Muscle layer of duodenum (tissue), 2 donors: ENCODE data around the gene GLRX.
"Not testable (repeated sequence)": the region's sequence is repeated elsewhere in the genome, so short reads cannot be mapped to it uniquely, and the experiment has no call there.

Experiments used
- H3K27ac ChIP-seq: one replicate; pipeline ENCODE4 v1.7.0; 2013; ENCODE audit warnings: mild to moderate bottlenecking, low read length
- H3K27me3 ChIP-seq: one replicate; pipeline ENCODE4 v1.7.0; 2013; ENCODE audit warnings: low read depth, mild to moderate bottlenecking, control low read depth, low read length
- H3K36me3 ChIP-seq, 2 donors: one replicate each; pipeline ENCODE4 v1.7.0; 2013; ENCODE audit warnings: low read length in 2 of 2, control low read depth in 1 of 2, mild to moderate bottlenecking in 1 of 2; ENCODE audit not compliant: insufficient read depth in 2 of 2, control insufficient read depth in 1 of 2
- H3K4me1 ChIP-seq, 2 donors: one replicate each; pipeline ENCODE4 v1.7.0; 2013; ENCODE audit warnings: low read length in 2 of 2, mild to moderate bottlenecking in 2 of 2, control low read depth in 1 of 2, moderate library complexity in 1 of 2; ENCODE audit not compliant: insufficient read depth in 2 of 2, control insufficient read depth in 1 of 2
- H3K4me3 ChIP-seq, 2 donors: one replicate each; pipeline ENCODE4 v1.7.0; 2013; ENCODE audit warnings: low read length in 2 of 2, low read depth in 1 of 2, mild to moderate bottlenecking in 1 of 2
- H3K9me3 ChIP-seq, 2 donors: one replicate each; pipeline ENCODE4 v1.7.0; 2013; ENCODE audit warnings: low read length in 2 of 2, control low read depth in 1 of 2, mild to moderate bottlenecking in 1 of 2; ENCODE audit not compliant: control insufficient read depth in 1 of 2
- donor health status: healthy.

Gene GLRX

DNA sequence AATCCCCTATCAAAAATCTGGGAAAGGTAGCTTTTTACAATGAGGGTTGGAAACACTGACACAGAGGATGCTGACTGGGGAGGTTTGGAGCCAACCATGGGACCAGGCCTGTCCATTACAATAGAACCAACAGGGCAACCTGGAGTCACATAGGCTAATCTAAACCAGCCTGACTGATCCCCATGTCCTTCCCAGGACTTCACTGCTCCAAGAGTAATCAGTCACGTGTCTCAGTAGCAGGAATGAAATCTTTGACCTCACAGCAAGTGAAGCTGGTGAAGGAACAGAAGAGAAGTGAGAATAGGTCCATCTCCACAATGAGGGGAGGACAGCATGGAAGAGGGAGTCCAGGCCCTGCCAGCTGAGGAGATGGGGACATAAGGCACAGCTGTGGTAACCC is 16.0 kb upstream of the GLRX start:
- peaks cover 0 to 8% of the 10 kb centered on the region in 2 donors for H3K4me1 ChIP-seq
- H3K27ac ChIP-seq, result no peak overlapping the region
- no peak overlapping the region for H3K4me3 ChIP-seq
- no peaks in the 10 kb centered on the region for H3K27me3 ChIP-seq
- H3K9me3 ChIP-seq, result no peaks in the 10 kb centered on the region
- H3K36me3 ChIP-seq, result no peaks in the 10 kb centered on the region

DNA sequence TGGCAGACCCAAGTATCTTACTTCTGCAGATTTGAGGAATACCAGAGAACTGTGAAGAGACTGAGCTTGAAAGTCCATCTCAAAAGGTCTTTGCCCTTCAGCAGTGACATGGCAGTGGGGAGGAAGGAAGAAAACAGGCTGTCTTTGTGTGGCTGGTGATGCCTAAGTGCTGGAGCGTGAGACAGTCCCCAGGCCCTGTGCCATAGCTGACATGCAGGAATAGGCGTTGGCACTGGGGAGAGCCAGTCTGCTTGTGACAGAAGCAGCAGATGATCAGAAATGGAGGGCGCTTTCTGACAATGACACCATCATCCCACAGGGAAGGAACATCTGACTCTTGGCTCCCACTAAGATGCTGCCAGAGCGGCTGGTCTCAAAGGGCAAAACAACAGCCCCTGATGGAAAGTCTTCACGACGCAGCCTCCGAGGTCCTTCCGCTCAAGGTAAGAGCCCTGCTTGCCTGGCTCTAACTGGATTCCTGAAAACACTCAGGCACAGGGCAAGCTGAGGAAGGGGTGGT is 15.5 kb upstream of the GLRX start:
- no peak overlapping the region for H3K27ac ChIP-seq

DNA sequence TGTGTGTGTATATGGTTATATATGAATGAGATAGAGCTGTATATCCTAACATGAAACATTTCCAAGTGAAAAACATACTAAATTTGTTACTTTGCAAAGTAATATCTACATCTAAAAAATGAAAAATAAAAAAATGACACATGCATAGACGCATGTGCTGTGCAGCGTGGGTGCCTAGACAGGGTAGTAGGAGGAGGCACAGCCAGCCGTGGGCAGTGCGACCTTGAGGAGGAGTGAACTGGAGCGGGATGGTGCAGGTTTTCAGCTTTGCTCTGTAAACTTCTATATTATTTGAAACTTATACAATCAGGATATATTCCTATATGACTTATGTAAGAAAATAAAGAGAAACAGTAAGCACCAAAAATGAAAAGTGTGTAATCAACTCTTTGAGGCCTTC is 15.0 kb upstream of the GLRX start:
- no peaks in the 10 kb centered on the region for H3K36me3 ChIP-seq
- no peak overlapping the region for H3K27ac ChIP-seq
- H3K27me3 ChIP-seq, result no peaks in the 10 kb centered on the region
- H3K4me3 ChIP-seq, result no peak overlapping the region
- H3K9me3 ChIP-seq, result no peaks in the 10 kb centered on the region
- H3K4me1 ChIP-seq, result peaks cover 0 to 8% of the 10 kb centered on the region in 2 donors

More for the DNA sequence above, 15.5 kb upstream of the GLRX start:
- Histone ChIP-seq H3K4me1 (peaks cover 0 to 8% of the 10 kb centered on the region in 2 donors), H3K36me3 (no peaks in the 10 kb centered on the region), H3K27me3 (no peaks in the 10 kb centered on the region), H3K9me3 (no peaks in the 10 kb centered on the region), H3K4me3 (no peak overlapping the region)

GRCh38 chr5:95836971-95837370 is 14.4 kb upstream of the GLRX start:
- not testable (repeated sequence) for H3K27ac ChIP-seq, H3K36me3 ChIP-seq, H3K9me3 ChIP-seq, H3K4me1 ChIP-seq, H3K27me3 ChIP-seq, H3K4me3 ChIP-seq

DNA sequence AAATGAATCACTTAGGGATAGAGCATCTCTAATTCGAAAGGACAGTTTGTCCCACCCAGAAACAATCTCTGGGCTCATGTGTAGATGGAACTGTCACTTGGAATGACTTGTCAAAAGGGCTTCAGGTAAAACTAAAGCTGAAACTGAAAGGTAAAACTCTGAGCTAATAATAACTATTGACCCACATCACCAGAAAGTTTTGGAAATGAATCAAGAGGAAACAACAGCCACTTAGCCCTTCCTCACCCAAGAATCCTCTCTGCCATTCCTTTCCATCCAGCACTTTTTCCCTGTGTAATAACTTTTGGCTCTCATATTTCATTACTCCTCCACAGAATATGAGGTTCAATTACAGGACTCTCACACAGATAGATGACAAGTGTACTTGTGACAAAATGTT is 14.0 kb upstream of the GLRX start:
- Histone ChIP-seq H3K4me1 (peaks cover 0 to 8% of the 10 kb centered on the region in 2 donors), H3K27ac (peak overlapping the region; percentile 26), H3K27me3 (no peaks in the 10 kb centered on the region), H3K4me3 (no peak overlapping the region), H3K9me3 (no peaks in the 10 kb centered on the region), H3K36me3 (no peaks in the 10 kb centered on the region)

GRCh38 chr5:95835682-95836385 is 13.3 kb upstream of the GLRX start:
- Histone ChIP-seq H3K36me3 (no peaks in the 10 kb centered on the region), H3K9me3 (no peaks in the 10 kb centered on the region), H3K27ac (peak overlapping the region; percentile 26), H3K4me1 (peaks cover 0 to 8% of the 10 kb centered on the region in 2 donors), H3K4me3 (peak overlapping the region in 1 of 2 donors; percentile 43), H3K27me3 (no peaks in the 10 kb centered on the region)

GRCh38 chr5:95832664-95833063 is 10.1 kb upstream of the GLRX start:
- Histone ChIP-seq H3K4me3 (no peak overlapping the region), H3K4me1 (peaks cover 0 to 8% of the 10 kb centered on the region in 2 donors), H3K9me3 (no peaks in the 10 kb centered on the region), H3K36me3 (no peaks in the 10 kb centered on the region), H3K27ac (no peak overlapping the region), H3K27me3 (no peaks in the 10 kb centered on the region)

- Histone ChIP-seq H3K4me1 (no peaks in the 10 kb centered on the region), H3K9me3 (no peaks in the 10 kb centered on the region), H3K4me3 (no peak overlapping the region), H3K36me3 (no peaks in the 10 kb centered on the region), H3K27ac (no peak overlapping the region), H3K27me3 (no peaks in the 10 kb centered on the region)
Observed at GRCh38 chr5:95830226-95830625, 7.7 kb upstream of the GLRX start.

- H3K4me3 ChIP-seq, result no peak overlapping the region
- peak overlapping the region; percentile 41 for H3K27ac ChIP-seq
- H3K9me3 ChIP-seq, result no peaks in the 10 kb centered on the region
- H3K4me1 ChIP-seq, result peaks cover 5 to 13% of the 10 kb centered on the region in 2 donors
- no peaks in the 10 kb centered on the region for H3K27me3 ChIP-seq
- H3K36me3 ChIP-seq, result peaks cover 0 to 5% of the 10 kb centered on the region in 2 donors
Observed at GRCh38 chr5:95827892-95828246, 5.3 kb upstream of the GLRX start.

DNA sequence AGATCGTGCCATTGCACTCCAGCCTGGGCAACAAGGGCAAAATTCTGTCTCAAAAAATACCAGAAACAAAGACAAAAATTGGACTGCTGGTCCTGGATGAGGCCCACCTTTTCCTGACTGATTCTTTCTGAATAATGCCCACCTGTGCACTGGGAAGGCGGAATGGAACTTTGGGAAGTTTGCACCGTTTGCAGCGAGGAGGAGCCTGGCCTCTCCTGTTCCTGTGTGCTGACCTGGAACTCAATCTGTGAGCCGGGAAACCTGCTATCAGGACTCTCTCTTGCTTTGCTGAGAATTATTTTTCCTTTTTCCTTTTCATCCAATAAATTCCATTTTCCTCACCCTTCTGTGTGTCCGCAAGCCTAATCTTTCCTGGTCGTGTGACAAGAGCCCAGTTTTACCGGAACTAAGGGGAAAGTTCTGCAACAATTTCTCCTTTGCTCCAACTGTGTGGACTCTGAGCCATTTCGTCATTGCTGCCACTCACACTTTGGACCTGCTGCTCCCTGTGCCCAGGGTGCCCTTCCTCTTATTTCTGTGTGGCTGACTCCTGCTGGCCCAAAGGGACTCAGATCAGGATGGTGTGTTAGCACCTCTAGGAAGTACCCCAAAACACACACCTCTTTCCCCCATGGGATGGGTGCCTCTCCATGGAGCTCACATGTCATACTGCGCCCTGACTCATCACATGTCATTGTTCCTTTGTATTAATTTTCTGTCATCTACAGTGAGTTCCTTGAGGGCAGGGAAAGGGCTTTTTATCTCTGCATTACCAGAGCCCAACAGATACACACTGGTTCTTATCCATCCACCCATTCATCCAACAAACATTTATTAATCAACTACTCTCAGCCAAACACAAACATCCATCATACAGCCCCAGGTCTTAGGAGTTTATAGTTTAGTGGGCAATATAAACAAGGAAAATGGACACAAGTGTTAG is 4.7 kb upstream of the GLRX start:
- H3K4me3 ChIP-seq, result no peak overlapping the region
- no peaks in the 10 kb centered on the region for H3K27me3 ChIP-seq
- peaks cover 5 to 14% of the 10 kb centered on the region in 2 donors for H3K4me1 ChIP-seq
- peaks cover 0 to 7% of the 10 kb centered on the region in 2 donors for H3K36me3 ChIP-seq
- no peaks in the 10 kb centered on the region for H3K9me3 ChIP-seq
- peak overlapping the region; percentile 41 for H3K27ac ChIP-seq

GRCh38 chr5:95825495-95825894 is 3.0 kb upstream of the GLRX start:
- no peak overlapping the region for H3K4me3 ChIP-seq
- H3K9me3 ChIP-seq, result no peaks in the 10 kb centered on the region
- H3K27me3 ChIP-seq, result no peaks in the 10 kb centered on the region
- H3K4me1 ChIP-seq, result peaks cover 13 to 20% of the 10 kb centered on the region in 2 donors
- no peak overlapping the region for H3K27ac ChIP-seq
- peaks cover 0 to 8% of the 10 kb centered on the region in 2 donors for H3K36me3 ChIP-seq
